Hepatocyte (in vitro differentiated cells): Measurements from ENCODE around the gene C19orf33. TPM values are rescaled to one million over a fixed set of nuclear protein-coding genes. Genes with fewer than 3 reads are reported as not detected.

Experiments
- DNase-seq: peaks from one replicate; pipeline ENCODE4 v3.0.0-alpha.2; 2016; ENCODE audit warnings: low spot score
- H2AFZ ChIP-seq: fragments of 200-600 bp; sonication (generic); 2 replicates; pipeline ENCODE4 v1.6.0; 2016; ENCODE audit warnings: antibody characterized with exemption, mild to moderate bottlenecking
- H3K27ac ChIP-seq: fragments of 200-600 bp; sonication (generic); 2 replicates; pipeline ENCODE4 v1.5.1; 2016; ENCODE audit warnings: mild to moderate bottlenecking
- H3K27me3 ChIP-seq: fragments of 200-600 bp; sonication (generic); 2 replicates; pipeline ENCODE4 v1.6.1; 2016
- H3K36me3 ChIP-seq: fragments of 200-600 bp; sonication (generic); replicated peaks from 2 replicates; pipeline ENCODE4 v1.5.1; 2016; ENCODE audit warnings: low read depth; ENCODE audit not compliant: insufficient read depth
- H3K4me1 ChIP-seq: fragments of 200-600 bp; sonication (generic); 2 replicates; pipeline ENCODE4 v1.5.1; 2016; ENCODE audit warnings: mild to moderate bottlenecking, moderate library complexity; ENCODE audit not compliant: insufficient read depth
- H3K4me2 ChIP-seq: fragments of 200-600 bp; sonication (generic); 2 replicates; pipeline ENCODE4 v1.6.0; 2016
- H3K4me3 ChIP-seq: fragments of 200-600 bp; sonication (generic); 2 replicates; pipeline ENCODE4 v1.5.1; 2016; ENCODE audit warnings: mild to moderate bottlenecking
- H3K79me2 ChIP-seq: fragments of 200-600 bp; sonication (generic); 2 replicates; pipeline ENCODE4 v1.6.0; 2017; ENCODE audit warnings: mild to moderate bottlenecking
- H3K9me2 ChIP-seq: fragments of 200-600 bp; sonication (generic); replicated peaks from 2 replicates; pipeline ENCODE4 v1.6.0; 2017; ENCODE audit warnings: mild to moderate bottlenecking; ENCODE audit not compliant: insufficient read depth
- H3K9me3 ChIP-seq: fragments of 200-600 bp; sonication (generic); 2 replicates; pipeline ENCODE4 v1.5.1; 2016; ENCODE audit warnings: low read depth, mild to moderate bottlenecking
- H4K20me1 ChIP-seq: fragments of 200-600 bp; sonication (generic); 2 replicates; pipeline ENCODE4 v1.6.0; 2016; ENCODE audit warnings: mild to moderate bottlenecking; ENCODE audit not compliant: insufficient read depth, poor library complexity, severe bottlenecking
- EZH2 ChIP-seq: fragments of 200-600 bp; sonication (generic); IDR thresholded peaks from 2 replicates; pipeline ENCODE4 v1.6.1; 2016; ENCODE audit warnings: antibody characterized with exemption, mild to moderate bottlenecking, borderline replicate concordance
- EZH2phosphoT487 ChIP-seq: fragments of 200-600 bp; sonication (generic); IDR thresholded peaks from one replicate; pipeline ENCODE4 v1.6.1; 2018; ENCODE audit warnings: antibody characterized with exemption, mild to moderate bottlenecking, low read depth, moderate library complexity; ENCODE audit not compliant: unreplicated experiment, severe bottlenecking
- WGBS: methylation state at CpG from one replicate; pipeline ENCODE4 v1.1.6; 2016; ENCODE audit warnings: low lambda C conversion rate; ENCODE audit errors: missing lambda C conversion rate; 5-methylcytosine and 5-hydroxymethylcytosine counted together
- polyA plus RNA-seq: library from polyadenylated mRNA; unstranded; fragments of >200 nt; fragmentation: Nextera tagmentation; extraction: Ambion mirVana; gene quantifications from 2 replicates; pipeline ENCODE4 v1.2.1, GENCODE V29; 2016
- total RNA-seq: library from RNA; depleted of rRNA; stranded (reverse); fragments of >200 nt; gene quantifications from 2 replicates; pipeline ENCODE4 v1.2.3, GENCODE V29; 2014
- TF ChIP-seq, protein P1 (sequence below): fragments of 200-600 bp; sonication (generic); IDR thresholded peaks from 2 replicates; pipeline ENCODE4 v1.5.1; 2016; ENCODE audit warnings: antibody characterized with exemption, mild to moderate bottlenecking; ENCODE audit not compliant: poor library complexity

Gene C19orf33
- total and polyA plus RNA-seq, 2 experiments from 2014 or later = 118 to 126 TPM

DNA sequence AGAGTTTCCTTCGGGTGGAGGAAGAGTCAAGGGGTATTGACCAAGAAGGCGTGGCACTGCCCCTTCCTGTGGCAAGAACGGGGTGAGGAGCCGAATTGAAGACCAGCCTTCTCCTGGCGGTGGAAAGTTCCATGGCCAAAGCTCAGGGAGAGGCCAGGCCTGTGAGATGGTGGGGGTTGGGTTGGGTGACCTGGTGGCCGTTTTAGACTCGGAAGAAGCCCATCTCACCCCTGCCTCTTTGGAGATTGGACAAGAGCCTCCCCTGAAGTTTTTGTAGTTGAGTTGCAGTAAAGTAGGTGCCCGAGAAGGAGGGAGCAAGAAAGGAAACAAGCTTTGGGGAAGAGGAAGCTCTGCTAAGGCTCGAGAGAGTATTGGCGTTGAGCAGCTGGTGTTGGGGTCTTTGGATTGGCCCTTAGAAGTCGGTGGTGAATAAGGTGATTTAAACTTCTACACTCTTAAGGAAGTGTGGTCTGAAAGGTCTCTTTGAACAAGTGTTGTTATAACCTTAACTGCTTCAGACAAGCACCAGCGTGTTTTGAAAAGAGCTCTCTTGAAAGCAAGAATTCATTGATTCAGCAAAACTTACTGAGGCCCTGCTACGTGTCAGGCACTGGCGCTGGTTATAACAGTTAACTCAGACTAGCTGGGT, 38.7 kb upstream of the C19orf33 start:
- H3K36me3 ChIP-seq = no peaks in the 10 kb centered on the region
- no peaks in the 10 kb centered on the region for H3K9me3 ChIP-seq
- H3K79me2 ChIP-seq = peaks cover 54% of the 10 kb centered on the region
- H3K4me2 ChIP-seq = peak overlapping the region; percentile 80
- peak; percentile 48 for DNase-seq
- H2AFZ ChIP-seq = peak overlapping the region; percentile 50
- H3K27ac ChIP-seq = peak overlapping the region; percentile 94
- TF ChIP-seq EZH2phosphoT487 (no peak), EZH2 (no peak)
- TF ChIP-seq, protein P1, sequence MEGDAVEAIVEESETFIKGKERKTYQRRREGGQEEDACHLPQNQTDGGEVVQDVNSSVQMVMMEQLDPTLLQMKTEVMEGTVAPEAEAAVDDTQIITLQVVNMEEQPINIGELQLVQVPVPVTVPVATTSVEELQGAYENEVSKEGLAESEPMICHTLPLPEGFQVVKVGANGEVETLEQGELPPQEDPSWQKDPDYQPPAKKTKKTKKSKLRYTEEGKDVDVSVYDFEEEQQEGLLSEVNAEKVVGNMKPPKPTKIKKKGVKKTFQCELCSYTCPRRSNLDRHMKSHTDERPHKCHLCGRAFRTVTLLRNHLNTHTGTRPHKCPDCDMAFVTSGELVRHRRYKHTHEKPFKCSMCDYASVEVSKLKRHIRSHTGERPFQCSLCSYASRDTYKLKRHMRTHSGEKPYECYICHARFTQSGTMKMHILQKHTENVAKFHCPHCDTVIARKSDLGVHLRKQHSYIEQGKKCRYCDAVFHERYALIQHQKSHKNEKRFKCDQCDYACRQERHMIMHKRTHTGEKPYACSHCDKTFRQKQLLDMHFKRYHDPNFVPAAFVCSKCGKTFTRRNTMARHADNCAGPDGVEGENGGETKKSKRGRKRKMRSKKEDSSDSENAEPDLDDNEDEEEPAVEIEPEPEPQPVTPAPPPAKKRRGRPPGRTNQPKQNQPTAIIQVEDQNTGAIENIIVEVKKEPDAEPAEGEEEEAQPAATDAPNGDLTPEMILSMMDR = no peak
- 24% methylated on average over 14 of the region's 14 CpGs for WGBS
- peak overlapping the region; percentile 28 for H3K4me3 ChIP-seq
- H3K4me1 ChIP-seq = peaks cover 15% of the 10 kb centered on the region
- H3K27me3 ChIP-seq = no peaks in the 10 kb centered on the region
- H3K9me2 ChIP-seq = no peaks in the 10 kb centered on the region
- peaks cover 34% of the 10 kb centered on the region for H4K20me1 ChIP-seq

DNA sequence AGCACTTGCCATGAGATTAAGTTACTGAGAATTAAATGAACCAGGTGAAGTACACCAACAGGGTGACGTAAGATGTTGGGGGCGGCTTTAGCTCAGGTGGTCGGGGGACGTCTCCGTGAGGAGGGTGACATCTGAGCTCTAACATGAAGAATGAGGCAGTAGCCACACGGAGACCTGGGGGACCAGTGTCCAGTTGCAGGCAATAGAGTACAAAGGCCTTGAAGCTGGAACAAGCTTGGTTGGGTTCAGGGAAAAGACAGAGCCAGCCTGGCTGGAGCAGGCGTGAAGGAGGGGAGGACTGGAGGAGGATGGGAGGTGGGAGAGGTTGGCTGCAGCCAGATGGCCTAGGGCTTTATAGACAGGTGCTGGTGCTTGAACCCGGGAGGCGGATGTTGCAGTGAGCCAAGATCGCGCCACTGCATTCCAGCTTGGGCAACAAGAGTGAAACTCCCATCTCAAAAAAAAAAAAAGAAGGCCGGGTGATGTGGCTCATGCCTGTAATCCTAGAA, 38.1 kb upstream of the C19orf33 start:
- Histone ChIP-seq H3K79me2 (peaks cover 60% of the 10 kb centered on the region), H3K27ac (peak overlapping the region; percentile 94), H3K27me3 (no peaks in the 10 kb centered on the region), H2AFZ (no peak overlapping the region), H3K4me2 (peak overlapping the region; percentile 80), H4K20me1 (peaks cover 40% of the 10 kb centered on the region), H3K4me3 (peak overlapping the region; percentile 28), H3K9me3 (no peaks in the 10 kb centered on the region), H3K4me1 (peaks cover 21% of the 10 kb centered on the region), H3K36me3 (no peaks in the 10 kb centered on the region), H3K9me2 (no peaks in the 10 kb centered on the region)
- WGBS = 56% methylated on average over 12 of the region's 12 CpGs
- TF ChIP-seq, protein P1 = no peak
- TF ChIP-seq EZH2phosphoT487 = no peak
- TF ChIP-seq EZH2 = no peak
- no peak for DNase-seq

DNA sequence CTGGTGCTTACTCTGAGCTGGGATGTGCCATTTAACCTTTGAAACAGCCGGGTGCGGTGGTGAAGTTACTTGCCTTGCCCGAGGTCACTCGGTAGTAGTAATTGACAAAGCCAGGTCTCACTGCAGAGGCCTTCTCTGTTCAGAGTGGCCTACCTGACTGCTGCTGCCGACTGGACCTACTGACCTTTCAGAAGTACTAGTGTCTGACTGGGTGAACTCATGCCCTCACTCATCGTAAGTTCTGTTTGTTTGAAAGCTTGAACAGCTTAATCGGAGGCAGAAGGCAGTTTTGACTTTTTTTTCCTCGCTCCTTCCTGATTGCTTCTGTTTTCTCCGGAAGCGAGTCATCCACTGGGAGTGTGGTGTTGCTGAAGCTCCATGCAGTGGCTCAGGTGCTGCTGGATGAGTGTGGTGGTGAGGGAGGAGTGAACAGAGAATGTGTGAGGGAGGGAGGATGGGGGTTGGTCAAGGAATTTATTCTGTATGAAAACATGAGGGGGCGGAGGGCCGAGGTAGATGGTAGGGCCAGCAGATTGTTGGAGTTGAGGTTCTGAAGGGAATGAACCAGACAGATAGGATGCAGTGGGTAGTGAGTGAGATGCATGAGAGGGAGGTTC, 37.0 kb upstream of the C19orf33 start:
- DNase-seq = peak; percentile 70
- Histone ChIP-seq H3K27me3 (no peaks in the 10 kb centered on the region), H3K27ac (peak overlapping the region; percentile 94), H3K4me1 (peaks cover 22% of the 10 kb centered on the region), H3K4me2 (peak overlapping the region; percentile 80), H3K9me3 (no peaks in the 10 kb centered on the region), H4K20me1 (peaks cover 43% of the 10 kb centered on the region), H2AFZ (no peak overlapping the region), H3K4me3 (no peak overlapping the region), H3K9me2 (no peaks in the 10 kb centered on the region), H3K79me2 (peaks cover 71% of the 10 kb centered on the region), H3K36me3 (no peaks in the 10 kb centered on the region)
- WGBS = 34% methylated on average over 12 of the region's 12 CpGs
- TF ChIP-seq EZH2phosphoT487 (no peak), EZH2 (no peak)
- TF ChIP-seq, protein P1 = no peak
